DMS53 treated with DMSO at 0.1 percent for 48 hours (cell line): ENCODE data around the gene VCAN.

Experiments
- DNase-seq: peaks from one replicate; lab custom pipeline; 2025; ENCODE audit not compliant: unreplicated experiment; lab: John Stamatoyannopoulos, UW

The VCAN gene

GRCh38 chr5:83467371-83468035, 4.0 kb upstream of the VCAN start:
- DNase-seq: no peak

GRCh38 chr5:83469075-83469474, 2.5 kb upstream of the VCAN start:
- DNase-seq: no peak

- DNase-seq: no peak
Observed at GRCh38 chr5:83470526-83471404, 779 bp upstream of the VCAN start.

GRCh38 chr5:83472213-83472507, 616 bp downstream of the VCAN start:
- DNase-seq: no peak

GRCh38 chr5:83472508-83473345, 1.2 kb downstream of the VCAN start:
- peak; percentile 80 for DNase-seq

GRCh38 chr5:83473346-83474160, 2.0 kb downstream of the VCAN start:
- DNase-seq: peak; percentile 80

- DNase-seq: peak; percentile 84
Observed at GRCh38 chr5:83474161-83474796, 2.7 kb downstream of the VCAN start.

GRCh38 chr5:83474991-83475390, 3.4 kb downstream of the VCAN start:
- DNase-seq: no peak

GRCh38 chr5:83475391-83475863, 3.9 kb downstream of the VCAN start:
- DNase-seq: no peak

GRCh38 chr5:83475935-83476814, 4.6 kb downstream of the VCAN start:
- no peak for DNase-seq

- no peak for DNase-seq
Observed at GRCh38 chr5:83482961-83483360, 11.4 kb downstream of the VCAN start.

- no peak for DNase-seq
Observed at GRCh38 chr5:83484294-83484693, 12.8 kb downstream of the VCAN start.

GRCh38 chr5:83485842-83486241, 14.3 kb downstream of the VCAN start:
- no peak for DNase-seq

GRCh38 chr5:83487155-83487554, 15.6 kb downstream of the VCAN start:
- no peak for DNase-seq

- DNase-seq: no peak
Observed at GRCh38 chr5:83488271-83488670, 16.7 kb downstream of the VCAN start.

- DNase-seq: peak; percentile 16
Observed at GRCh38 chr5:83488821-83489220, 17.3 kb downstream of the VCAN start.

- DNase-seq: no peak
Observed at GRCh38 chr5:83490203-83490602, 18.7 kb downstream of the VCAN start.

- DNase-seq: peak; percentile 78
Observed at GRCh38 chr5:83492331-83492730, 20.8 kb downstream of the VCAN start.

- DNase-seq: no peak
Observed at GRCh38 chr5:83493644-83494043, 22.1 kb downstream of the VCAN start.
